Neural crest cell (in vitro differentiated cells): Measurements from ENCODE around the gene CUL5. TPM values are rescaled to one million over a fixed set of nuclear protein-coding genes. Genes with fewer than 3 reads are reported as not detected.

Experiments
- DNase-seq: peaks from one replicate; pipeline ENCODE4 v3.0.0; 2021; ENCODE audit warnings: low read depth, mixed read lengths, low spot score
- H3K27ac Mint-ChIP-seq: one replicate; pipeline ENCODE4 v1.8.0; 2021; ENCODE audit warnings: mild to moderate bottlenecking, mixed read lengths; ENCODE audit not compliant: unreplicated experiment
- H3K27me3 Mint-ChIP-seq: 2 replicates; pipeline ENCODE4 v1.8.0; 2021; ENCODE audit warnings: low read depth, mild to moderate bottlenecking, mixed read lengths
- H3K36me3 Mint-ChIP-seq: 2 replicates; pipeline ENCODE4 v1.8.0; 2021; ENCODE audit warnings: low read depth, mild to moderate bottlenecking, mixed read lengths
- H3K4me1 Mint-ChIP-seq: 2 replicates; pipeline ENCODE4 v1.8.0; 2021; ENCODE audit warnings: mixed read lengths
- H3K4me3 Mint-ChIP-seq: one replicate; pipeline ENCODE4 v1.8.0; 2021; ENCODE audit warnings: mild to moderate bottlenecking, mixed read lengths
- H3K9me3 Mint-ChIP-seq: 2 replicates; pipeline ENCODE4 v1.8.0; 2021; ENCODE audit warnings: mixed read lengths
- CTCF ChIP-seq: fragments of 200-600 bp; sonication (generic); conservative IDR thresholded peaks from 2 replicates; pipeline ENCODE4 v1.5.0; 2021; ENCODE audit warnings: antibody characterized with exemption, mild to moderate bottlenecking
- total RNA-seq: library from RNA; stranded (reverse); gene quantifications from 2 replicates; pipeline ENCODE4 v1.2.1, GENCODE V29; 2021

The CUL5 gene
- total RNA-seq, 1 donor from 2014 or later: 46.3 TPM

GRCh38 chr11:107998761-107999160 is 9.9 kb upstream of the CUL5 start:
- no peak for TF ChIP-seq CTCF
- H3K36me3 Mint-ChIP-seq: no peaks in the 10 kb centered on the region
- H3K27me3 Mint-ChIP-seq: no peaks in the 10 kb centered on the region
- no peak for DNase-seq
- no peak overlapping the region for H3K27ac Mint-ChIP-seq
- H3K9me3 Mint-ChIP-seq: no peaks in the 10 kb centered on the region
- no peaks in the 10 kb centered on the region for H3K4me1 Mint-ChIP-seq
- no peak overlapping the region for H3K4me3 Mint-ChIP-seq

- TF ChIP-seq CTCF: peak; percentile 57
- H3K27ac Mint-ChIP-seq: no peak overlapping the region
- no peaks in the 10 kb centered on the region for H3K36me3 Mint-ChIP-seq
- H3K9me3 Mint-ChIP-seq: no peaks in the 10 kb centered on the region
- no peak overlapping the region for H3K4me3 Mint-ChIP-seq
- H3K4me1 Mint-ChIP-seq: no peaks in the 10 kb centered on the region
- H3K27me3 Mint-ChIP-seq: no peaks in the 10 kb centered on the region
- peak; percentile 14 for DNase-seq
These were observed 8.8 kb upstream of the CUL5 start for GRCh38 chr11:107999759-108000455.

GRCh38 chr11:108002476-108002875 is 6.2 kb upstream of the CUL5 start:
- Mint-ChIP-seq H3K4me3 (no peak overlapping the region), H3K27me3 (no peaks in the 10 kb centered on the region), H3K9me3 (no peaks in the 10 kb centered on the region), H3K36me3 (no peaks in the 10 kb centered on the region), H3K4me1 (no peaks in the 10 kb centered on the region), H3K27ac (no peak overlapping the region)
- no peak for DNase-seq
- TF ChIP-seq CTCF: no peak

- Mint-ChIP-seq H3K4me1 (peaks cover 3% of the 10 kb centered on the region), H3K27ac (no peak overlapping the region), H3K9me3 (no peaks in the 10 kb centered on the region), H3K36me3 (no peaks in the 10 kb centered on the region), H3K4me3 (no peak overlapping the region), H3K27me3 (no peaks in the 10 kb centered on the region)
- TF ChIP-seq CTCF: no peak
- DNase-seq: no peak
These were observed 5.1 kb upstream of the CUL5 start for GRCh38 chr11:108003623-108004022.

- Mint-ChIP-seq H3K36me3 (no peaks in the 10 kb centered on the region), H3K27me3 (no peaks in the 10 kb centered on the region), H3K9me3 (no peaks in the 10 kb centered on the region), H3K27ac (no peak overlapping the region), H3K4me3 (no peak overlapping the region), H3K4me1 (peaks cover 22% of the 10 kb centered on the region)
- DNase-seq: no peak
- TF ChIP-seq CTCF: no peak
These were observed 879 bp upstream of the CUL5 start for GRCh38 chr11:108007819-108008218.
